ENCODE results near the gene HEXIM2. TPM values are rescaled to one million over a fixed set of nuclear protein-coding genes. Genes with fewer than 3 reads are reported as not detected.

The HEXIM2 gene
- polyA plus RNA-seq, 1 donor (not counting 4 experiments of a cell fraction or from before 2014, with no cell fraction given): 2.3 TPM

DNA sequence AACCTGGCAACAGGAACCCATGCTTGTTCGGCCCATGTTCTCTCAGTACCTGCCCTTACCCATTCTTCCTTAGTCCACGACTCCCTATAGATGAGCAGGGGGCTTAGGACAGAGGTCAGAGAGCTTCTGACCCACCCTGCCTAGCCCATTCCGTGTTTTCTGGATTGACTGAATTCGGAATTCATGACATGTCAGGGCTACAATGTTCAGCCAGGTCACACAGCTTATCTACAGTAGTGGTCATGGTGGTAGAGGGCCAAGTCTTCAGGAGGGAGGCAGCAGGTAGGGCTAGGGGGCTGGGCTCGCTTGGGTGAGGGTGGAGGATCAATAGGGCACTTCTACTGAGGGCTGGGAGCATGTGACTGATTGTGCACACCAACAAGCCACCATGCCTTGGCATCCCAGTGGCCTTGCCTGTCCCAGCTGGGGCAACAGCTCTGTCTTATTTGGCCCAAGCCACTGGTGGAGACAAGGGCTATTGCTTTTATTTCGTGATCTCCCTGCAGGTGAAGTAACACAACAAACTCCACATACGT, 3.1 kb downstream of the HEXIM2 start:
- no peak overlapping the region for H3K27ac ChIP-seq (ENCODE audit: control insufficient read depth, insufficient read depth, low read length)
- dilution Hi-C loops (cut with MboI; ENCODE audit: extremely low pct_ligation_motif_present, low sequenced_read_pairs): no loop called here

DNA sequence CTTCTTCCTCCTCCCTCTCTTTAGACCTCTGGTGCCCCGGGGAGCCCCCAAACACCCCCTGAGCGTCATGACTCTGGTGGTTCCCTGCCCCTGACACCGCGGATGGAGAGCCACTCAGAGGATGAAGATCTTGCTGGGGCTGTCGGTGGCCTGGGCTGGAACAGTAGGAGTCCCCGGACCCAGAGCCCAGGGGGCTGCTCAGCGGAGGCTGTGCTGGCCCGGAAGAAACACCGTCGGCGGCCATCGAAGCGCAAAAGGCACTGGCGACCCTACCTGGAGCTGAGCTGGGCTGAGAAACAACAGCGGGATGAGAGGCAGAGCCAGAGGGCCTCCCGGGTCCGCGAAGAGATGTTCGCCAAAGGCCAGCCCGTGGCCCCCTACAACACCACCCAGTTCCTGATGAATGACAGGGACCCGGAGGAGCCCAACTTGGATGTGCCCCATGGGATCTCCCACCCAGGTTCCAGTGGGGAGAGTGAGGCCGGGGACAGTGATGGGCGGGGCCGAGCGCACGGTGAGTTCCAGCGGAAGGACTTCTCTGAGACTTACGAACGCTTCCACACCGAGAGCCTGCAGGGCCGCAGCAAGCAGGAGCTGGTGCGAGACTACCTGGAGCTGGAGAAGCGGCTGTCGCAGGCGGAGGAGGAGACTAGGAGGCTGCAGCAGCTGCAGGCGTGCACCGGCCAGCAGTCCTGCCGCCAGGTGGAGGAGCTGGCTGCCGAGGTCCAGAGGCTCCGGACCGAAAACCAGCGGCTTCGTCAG, 7.5 kb downstream of the HEXIM2 start:
- Histone ChIP-seq H3K9me3 (ENCODE audit: control insufficient read depth, low read depth, low read length) (no peaks in the 10 kb centered on the region), H3K27me3 (ENCODE audit: control insufficient read depth, extremely low read depth, insufficient read depth, low read length) (no peaks in the 10 kb centered on the region), H2AFZ (ENCODE audit: control insufficient read depth, low read length) (no peak overlapping the region), H4K20me1 (ENCODE audit: control insufficient read depth, extremely low read depth, insufficient read depth, low read length) (no peaks in the 10 kb centered on the region), H3K4me3 (ENCODE audit: control insufficient read depth in 2 of 3, extremely low read depth in 1 of 3, insufficient read depth in 2 of 3, low read depth in 1 of 3, low read length in 3 of 3) (no peak overlapping the region), H3K9ac (ENCODE audit: control insufficient read depth, extremely low read depth, insufficient read depth, low read length) (no peak overlapping the region), H3K4me1 (ENCODE audit: control insufficient read depth, extremely low read depth, insufficient read depth, low read length) (peaks cover 37% of the 10 kb centered on the region), H3K4me2 (ENCODE audit: control insufficient read depth, extremely low read depth, insufficient read depth, low read depth, low read length) (no peak overlapping the region), H3K79me2 (ENCODE audit: control insufficient read depth, insufficient read depth, low read length) (no peaks in the 10 kb centered on the region), H3K27ac (ENCODE audit: control insufficient read depth, insufficient read depth, low read length) (no peak overlapping the region), H3K9me1 (ENCODE audit: control insufficient read depth, extremely low read depth, insufficient read depth, low read length) (no peaks in the 10 kb centered on the region), H3K36me3 (ENCODE audit: control insufficient read depth in 2 of 2, extremely low read depth in 1 of 2, insufficient read depth in 2 of 2, low read length in 2 of 2) (no peaks in the 10 kb centered on the region)
- DNase-seq (ENCODE audit: low read depth, low spot score) (no peak), FAIRE-seq (no peak)
- TF ChIP-seq, protein P1, sequence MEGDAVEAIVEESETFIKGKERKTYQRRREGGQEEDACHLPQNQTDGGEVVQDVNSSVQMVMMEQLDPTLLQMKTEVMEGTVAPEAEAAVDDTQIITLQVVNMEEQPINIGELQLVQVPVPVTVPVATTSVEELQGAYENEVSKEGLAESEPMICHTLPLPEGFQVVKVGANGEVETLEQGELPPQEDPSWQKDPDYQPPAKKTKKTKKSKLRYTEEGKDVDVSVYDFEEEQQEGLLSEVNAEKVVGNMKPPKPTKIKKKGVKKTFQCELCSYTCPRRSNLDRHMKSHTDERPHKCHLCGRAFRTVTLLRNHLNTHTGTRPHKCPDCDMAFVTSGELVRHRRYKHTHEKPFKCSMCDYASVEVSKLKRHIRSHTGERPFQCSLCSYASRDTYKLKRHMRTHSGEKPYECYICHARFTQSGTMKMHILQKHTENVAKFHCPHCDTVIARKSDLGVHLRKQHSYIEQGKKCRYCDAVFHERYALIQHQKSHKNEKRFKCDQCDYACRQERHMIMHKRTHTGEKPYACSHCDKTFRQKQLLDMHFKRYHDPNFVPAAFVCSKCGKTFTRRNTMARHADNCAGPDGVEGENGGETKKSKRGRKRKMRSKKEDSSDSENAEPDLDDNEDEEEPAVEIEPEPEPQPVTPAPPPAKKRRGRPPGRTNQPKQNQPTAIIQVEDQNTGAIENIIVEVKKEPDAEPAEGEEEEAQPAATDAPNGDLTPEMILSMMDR (optimal IDR thresholded peaks at IDR 0.05 in 1 of 3, IDR thresholded peaks at IDR 0.05 in 1 of 3, conservative IDR thresholded peaks at IDR 0.05 in 1 of 3; ENCODE audit: extremely low read depth in 1 of 3, insufficient read depth in 2 of 3, low read length in 3 of 3): no peak
- TF ChIP-seq EZH2 (IDR thresholded peaks at IDR 0.05; ENCODE audit: low read length): no peak
- dilution Hi-C loops (cut with MboI; ENCODE audit: extremely low pct_ligation_motif_present, low sequenced_read_pairs): no loop called here

More for the DNA sequence above, 3.1 kb downstream of the HEXIM2 start:
- H3K4me1 ChIP-seq (ENCODE audit: control insufficient read depth, extremely low read depth, insufficient read depth, low read length): peaks cover 10% of the 10 kb centered on the region
- TF ChIP-seq, protein P1 (optimal IDR thresholded peaks at IDR 0.05 in 1 of 3, IDR thresholded peaks at IDR 0.05 in 1 of 3, conservative IDR thresholded peaks at IDR 0.05 in 1 of 3; ENCODE audit: extremely low read depth in 1 of 3, insufficient read depth in 2 of 3, low read length in 3 of 3): no peak
- no peak for TF ChIP-seq EZH2 (IDR thresholded peaks at IDR 0.05; ENCODE audit: low read length)
- no peak overlapping the region for H3K4me2 ChIP-seq (ENCODE audit: control insufficient read depth, extremely low read depth, insufficient read depth, low read depth, low read length)
- no peaks in the 10 kb centered on the region for H3K36me3 ChIP-seq (ENCODE audit: control insufficient read depth in 2 of 2, extremely low read depth in 1 of 2, insufficient read depth in 2 of 2, low read length in 2 of 2)
- no peaks in the 10 kb centered on the region for H3K9me1 ChIP-seq (ENCODE audit: control insufficient read depth, extremely low read depth, insufficient read depth, low read length)
- H4K20me1 ChIP-seq (ENCODE audit: control insufficient read depth, extremely low read depth, insufficient read depth, low read length): no peaks in the 10 kb centered on the region
- no peak overlapping the region for H3K9ac ChIP-seq (ENCODE audit: control insufficient read depth, extremely low read depth, insufficient read depth, low read length)
- H3K4me3 ChIP-seq (ENCODE audit: control insufficient read depth in 2 of 3, extremely low read depth in 1 of 3, insufficient read depth in 2 of 3, low read depth in 1 of 3, low read length in 3 of 3): no peak overlapping the region
- DNase-seq (ENCODE audit: low read depth, low spot score) (no peak), FAIRE-seq (no peak)
- peaks cover 15% of the 10 kb centered on the region for H3K79me2 ChIP-seq (ENCODE audit: control insufficient read depth, insufficient read depth, low read length)
- no peaks in the 10 kb centered on the region for H3K27me3 ChIP-seq (ENCODE audit: control insufficient read depth, extremely low read depth, insufficient read depth, low read length)
- no peaks in the 10 kb centered on the region for H3K9me3 ChIP-seq (ENCODE audit: control insufficient read depth, low read depth, low read length)
- H2AFZ ChIP-seq (ENCODE audit: control insufficient read depth, low read length): no peak overlapping the region
